Measurements from ENCODE around the gene FADS1. TPM values are rescaled to one million over a fixed set of nuclear protein-coding genes. Genes with fewer than 3 reads are reported as not detected.

Gene FADS1
- total and polyA plus RNA-seq, 2 of the 13 experiments (the other 11 are each of a cell fraction or from before 2014, with no cell fraction given) = 91.8 to 108 TPM

GRCh38 chr11:61815790-61816735 is 740 bp downstream of the FADS1 start (continued):
- TF ChIP-seq HCFC1 (IDR thresholded peaks at IDR 0.05; ENCODE audit: low read depth, low read length) = no peak
- no peak for TF ChIP-seq CHCHD3 (CRISPR knock-in tag; IDR thresholded peaks at IDR 0.05)
- TF ChIP-seq STAT6 (CRISPR knock-in tag; IDR thresholded peaks at IDR 0.05; ENCODE audit: borderline replicate concordance) = no peak
- TF ChIP-seq HDAC1 (CRISPR knock-in tag; IDR thresholded peaks at IDR 0.05) = 0 out of 2 replicates have a peak, but pooled peaks have one; percentile 9
- no peak for TF ChIP-seq HDAC2 (CRISPR knock-in tag; IDR thresholded peaks at IDR 0.05)
- no peak for TF ChIP-seq PITX1 (CRISPR knock-in tag; IDR thresholded peaks at IDR 0.05)
- TF ChIP-seq IRX3 (CRISPR knock-in tag; IDR thresholded peaks at IDR 0.05; ENCODE audit: borderline replicate concordance, low read depth) = peak; percentile 37; the same call in 1 of the 2 replicates
- no peak for TF ChIP-seq E2F2 (CRISPR knock-in tag; IDR thresholded peaks at IDR 0.05; ENCODE audit: borderline replicate concordance)
- TF ChIP-seq YEATS2 (CRISPR knock-in tag; IDR thresholded peaks at IDR 0.05; ENCODE audit: borderline replicate concordance) = no peak
- TF ChIP-seq ZBTB2 (CRISPR knock-in tag; IDR thresholded peaks at IDR 0.05; ENCODE audit: low read depth) = peak; percentile 70; the same call in 1 of the 2 replicates
- no peak for TF ChIP-seq SP5 (CRISPR knock-in tag; IDR thresholded peaks at IDR 0.05; ENCODE audit: borderline replicate concordance, low read depth)
- TF ChIP-seq MIER3 (CRISPR knock-in tag; IDR thresholded peaks at IDR 0.05; ENCODE audit: borderline replicate concordance) = no peak
- no peak; the same call in 1 of the 2 replicates for TF ChIP-seq MXD3 (CRISPR knock-in tag; IDR thresholded peaks at IDR 0.05)
- no peak for TF ChIP-seq KDM3A (CRISPR knock-in tag; IDR thresholded peaks at IDR 0.05; ENCODE audit: low read depth)
- no peak for TF ChIP-seq FOXJ3 (CRISPR knock-in tag; IDR thresholded peaks at IDR 0.05; ENCODE audit: borderline replicate concordance)
- TF ChIP-seq RORA (CRISPR knock-in tag; IDR thresholded peaks at IDR 0.05) = no peak
- no peak for TF ChIP-seq WIZ (CRISPR knock-in tag; IDR thresholded peaks at IDR 0.05)
- no peak; the same call in 1 of the 2 replicates for TF ChIP-seq JUNB (CRISPR knock-in tag; IDR thresholded peaks at IDR 0.05; ENCODE audit: borderline replicate concordance)
- no peak for TF ChIP-seq THAP11 (CRISPR knock-in tag; IDR thresholded peaks at IDR 0.05)
- no peak for TF ChIP-seq THYN1 (CRISPR knock-in tag; IDR thresholded peaks at IDR 0.05; ENCODE audit: borderline replicate concordance, low read depth)
- TF ChIP-seq ZNF276 (CRISPR knock-in tag; IDR thresholded peaks at IDR 0.05; ENCODE audit: low read depth) = no peak

Measured in HepG2 (cell line).